Subcutaneous preadipocyte (primary cell): ENCODE results near the gene NSUN5. TPM values are rescaled to one million over a fixed set of nuclear protein-coding genes. Genes with fewer than 3 reads are reported as not detected.

Source experiments
- small RNA-seq: library from RNA; depleted of rRNA; stranded (forward); fragments of <200 nt; gene quantifications from one replicate; pipeline ENCODE3, GENCODE V24; 2012
- total RNA-seq: library from RNA; depleted of rRNA; stranded (reverse); fragments of >200 nt; gene quantifications from 2 replicates; pipeline ENCODE4 v1.2.3, GENCODE V29; 2012

Gene NSUN5
- total RNA-seq: 19.8 and 22.5 TPM in 2 replicates

DNA sequence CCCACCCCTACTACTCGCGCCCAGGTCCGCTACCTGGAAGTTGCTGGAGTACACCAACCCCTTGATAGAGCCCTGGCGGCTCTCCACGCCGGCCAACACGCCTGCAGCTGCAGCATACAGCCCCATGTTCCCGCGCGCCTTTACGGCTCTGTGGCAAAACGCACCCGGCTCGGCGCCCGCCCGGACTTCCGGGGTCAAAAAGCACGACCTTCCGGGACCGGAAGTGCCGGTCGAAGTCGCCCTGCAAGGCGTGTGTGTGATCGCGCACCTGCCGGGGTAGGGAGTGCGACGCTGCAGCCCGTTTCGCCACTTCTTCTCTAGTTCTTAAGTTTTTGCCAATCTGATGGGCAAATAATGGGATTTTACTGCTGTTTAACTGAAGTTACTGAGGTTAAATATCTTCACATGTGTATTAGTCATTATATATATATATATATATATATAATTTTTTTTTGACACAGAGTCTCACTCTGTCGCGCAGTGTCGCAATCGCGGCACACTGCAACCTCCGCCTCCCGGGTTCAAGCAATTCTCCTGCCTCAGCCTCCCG is at the start of gene NSUN5:
TSS of gene NSUN5 (minus strand) at position 162 of the 550 bp plus-strand sequence. CDS start at position 126, 36 bp downstream.

DNA sequence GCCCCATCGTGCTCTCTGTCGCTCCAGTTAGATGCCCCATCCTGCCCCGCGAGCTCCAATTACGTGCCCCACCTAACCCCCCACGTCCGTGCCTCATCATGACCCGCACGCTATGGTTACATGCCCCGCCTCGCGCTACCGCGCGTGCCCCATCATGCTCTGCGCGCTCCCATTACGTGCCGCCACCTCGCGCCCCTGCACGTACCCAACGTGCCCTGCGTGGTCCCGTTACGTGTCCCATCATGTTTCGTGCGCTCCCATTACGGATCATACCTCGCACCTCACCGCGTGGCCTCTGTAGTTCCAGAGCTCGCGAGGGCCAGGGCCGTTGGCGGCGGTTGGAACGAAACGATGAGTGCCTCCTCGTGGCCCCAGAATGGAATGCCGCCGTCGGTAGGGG is 19.3 kb upstream of the NSUN5 start, which contains the start of the genes FKBP6 and TRIM50:
TSS of gene FKBP6 (plus strand) at position 240 of the 400 bp plus-strand sequence. CDS start 268 bp downstream, outside the sequence.
TSS of gene TRIM50 (minus strand) at position 161 of the 400 bp plus-strand sequence. CDS start 3,295 bp downstream, outside the sequence.

Small RNAs within 50 kb of the gene (small RNA-seq; reads per million reads assigned to genes)
- not detected for gene RNU6-1080P

Other genes with a start within 250 kb of the NSUN5 start
- not detected in 2 replicates for gene SPDYE9, start 222.8 kb downstream of the NSUN5 start, total RNA-seq
- gene TRIM50, start 19.3 kb upstream of the NSUN5 start, total RNA-seq: not detected in 2 replicates
- not detected in 2 replicates for gene FKBP6, start 19.3 kb upstream of the NSUN5 start, total RNA-seq
- gene FZD9, start 125.0 kb upstream of the NSUN5 start, total RNA-seq: under 0.01 and 0.20 TPM in 2 replicates
- gene BAZ1B, start 213.5 kb upstream of the NSUN5 start, total RNA-seq: 49.2 and 70.2 TPM in 2 replicates
- 23.5 and 28.2 TPM in 2 replicates for gene BCL7B, start 248.9 kb upstream of the NSUN5 start, total RNA-seq